OCI-LY3 (cell line): ENCODE measurements around the gene RASD1.

Experiments
- H2AFZ ChIP-seq: fragments of 200-600, 300-600 bp; shearing (Covaris generic); 2 replicates; pipeline ENCODE4 v1.6.0; 2014; ENCODE audit warnings: antibody characterized with exemption, low read depth, low read length
- H3K27ac ChIP-seq: fragments of 200-600, 300-600 bp; sonication (generic); 2 replicates; pipeline ENCODE4 v1.5.1; 2014; ENCODE audit warnings: mild to moderate bottlenecking, low read length, moderate library complexity, mixed read lengths
- H3K27me3 ChIP-seq: fragments of 200-600, 300-600 bp; sonication (generic); 2 replicates; pipeline ENCODE4 v1.6.1; 2014; ENCODE audit warnings: low read depth, low read length, mixed read lengths
- H3K36me3 ChIP-seq: fragments of 200-600, 300-600 bp; sonication (generic); replicated peaks from 2 replicates; pipeline ENCODE3; 2014; ENCODE audit warnings: low read depth, low read length, mixed read lengths
- H3K4me1 ChIP-seq: fragments of 300-600, 200-600 bp; sonication (generic); 2 replicates; pipeline ENCODE4 v1.6.1; 2014; ENCODE audit warnings: low read length, mixed read lengths
- H3K4me2 ChIP-seq: fragments of 200-600, 300-600 bp; sonication (generic); 2 replicates; pipeline ENCODE4 v1.6.1; 2014; ENCODE audit warnings: low read length, mixed read lengths
- H3K4me3 ChIP-seq: fragments of 300-600, 200-600 bp; sonication (generic); 2 replicates; pipeline ENCODE4 v1.5.1; 2014; ENCODE audit warnings: antibody characterized with exemption, mild to moderate bottlenecking, low read length, moderate library complexity
- H3K79me2 ChIP-seq: fragments of 300-600, 200-600 bp; shearing (Covaris generic); 2 replicates; pipeline ENCODE4 v1.6.1; 2014; ENCODE audit warnings: mild to moderate bottlenecking, low read length, mixed read lengths
- H3K9ac ChIP-seq: fragments of 300-600, 200-600 bp; shearing (Covaris generic); 2 replicates; pipeline ENCODE4 v1.6.0; 2014; ENCODE audit warnings: mild to moderate bottlenecking, low read length, moderate library complexity
- H3K9me3 ChIP-seq: fragments of 200-600, 300-600 bp; shearing (Covaris generic); 2 replicates; pipeline ENCODE4 v1.6.1; 2014; ENCODE audit warnings: low read length, mixed read lengths; ENCODE audit not compliant: insufficient read depth
- H4K20me1 ChIP-seq: fragments of 200-600, 300-600 bp; sonication (generic); 2 replicates; pipeline ENCODE4 v1.6.1; 2016; ENCODE audit warnings: low read length, mixed read lengths; ENCODE audit not compliant: insufficient read depth
- EZH2phosphoT487 ChIP-seq: fragments of 200-600 bp; shearing (Covaris generic); IDR thresholded peaks from 2 replicates; pipeline ENCODE4 v1.6.1; 2018; ENCODE audit warnings: antibody characterized with exemption, mixed run types, low read depth
- TF ChIP-seq, protein P1 (sequence below): fragments of 200-600, 300-600 bp; sonication (generic); IDR thresholded peaks from 2 replicates; pipeline ENCODE4 v1.5.1; 2014; ENCODE audit warnings: antibody characterized with exemption, low read length, low read depth

Gene RASD1

DNA sequence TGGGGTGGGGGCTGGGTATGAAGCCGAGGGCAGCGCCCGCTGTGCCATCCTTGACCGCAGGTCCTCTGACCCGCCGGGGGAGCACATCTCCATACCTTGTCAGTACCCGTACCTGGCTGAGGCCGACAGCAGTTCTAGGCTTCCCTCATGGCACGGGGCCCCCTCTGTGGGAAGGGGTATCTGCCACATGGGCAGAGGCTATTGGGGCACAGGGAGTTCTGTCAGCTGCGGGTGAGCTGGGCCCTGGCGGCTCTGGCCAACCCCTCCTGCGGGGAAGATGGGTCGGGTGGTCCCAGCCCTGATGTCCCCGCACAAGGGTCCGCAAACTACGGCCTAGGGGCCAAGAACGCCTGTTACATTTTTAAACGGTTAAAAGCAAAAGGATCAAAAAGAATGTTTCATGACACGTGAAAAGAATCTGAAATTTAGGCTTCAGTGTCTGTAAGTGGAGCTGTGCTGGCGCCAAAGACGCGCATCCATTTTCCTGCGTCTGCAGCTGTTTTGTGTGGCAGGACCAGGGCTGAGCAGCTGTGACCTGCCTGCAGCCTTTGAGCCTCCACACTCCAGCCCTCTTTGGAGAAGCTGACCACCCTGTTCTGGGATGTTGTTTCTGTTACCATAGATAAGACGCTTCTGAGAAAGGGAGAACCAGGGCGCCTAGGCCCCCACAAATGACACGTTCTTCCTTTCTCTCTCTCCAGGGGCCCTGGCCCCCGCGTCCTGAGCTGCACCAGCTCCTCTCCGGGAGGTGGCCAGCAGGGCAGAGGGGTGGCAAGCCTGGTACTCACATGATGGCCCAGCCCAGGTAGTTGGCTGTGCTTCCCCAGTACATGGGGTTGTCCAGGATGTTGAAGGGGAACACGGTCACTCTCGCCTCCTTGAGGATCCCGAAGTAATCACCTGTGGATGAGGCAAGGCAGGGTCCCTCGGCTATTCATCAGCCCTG is 12.7 kb upstream of the RASD1 start:
- Histone ChIP-seq H3K27ac (no peak overlapping the region), H3K4me3 (no peak overlapping the region), H3K27me3 (no peaks in the 10 kb centered on the region), H2AFZ (no peak overlapping the region), H3K4me1 (no peaks in the 10 kb centered on the region), H4K20me1 (no peaks in the 10 kb centered on the region), H3K4me2 (no peak overlapping the region), H3K36me3 (no peaks in the 10 kb centered on the region), H3K9me3 (no peaks in the 10 kb centered on the region), H3K79me2 (no peaks in the 10 kb centered on the region), H3K9ac (no peak overlapping the region)
- TF ChIP-seq, protein P1, sequence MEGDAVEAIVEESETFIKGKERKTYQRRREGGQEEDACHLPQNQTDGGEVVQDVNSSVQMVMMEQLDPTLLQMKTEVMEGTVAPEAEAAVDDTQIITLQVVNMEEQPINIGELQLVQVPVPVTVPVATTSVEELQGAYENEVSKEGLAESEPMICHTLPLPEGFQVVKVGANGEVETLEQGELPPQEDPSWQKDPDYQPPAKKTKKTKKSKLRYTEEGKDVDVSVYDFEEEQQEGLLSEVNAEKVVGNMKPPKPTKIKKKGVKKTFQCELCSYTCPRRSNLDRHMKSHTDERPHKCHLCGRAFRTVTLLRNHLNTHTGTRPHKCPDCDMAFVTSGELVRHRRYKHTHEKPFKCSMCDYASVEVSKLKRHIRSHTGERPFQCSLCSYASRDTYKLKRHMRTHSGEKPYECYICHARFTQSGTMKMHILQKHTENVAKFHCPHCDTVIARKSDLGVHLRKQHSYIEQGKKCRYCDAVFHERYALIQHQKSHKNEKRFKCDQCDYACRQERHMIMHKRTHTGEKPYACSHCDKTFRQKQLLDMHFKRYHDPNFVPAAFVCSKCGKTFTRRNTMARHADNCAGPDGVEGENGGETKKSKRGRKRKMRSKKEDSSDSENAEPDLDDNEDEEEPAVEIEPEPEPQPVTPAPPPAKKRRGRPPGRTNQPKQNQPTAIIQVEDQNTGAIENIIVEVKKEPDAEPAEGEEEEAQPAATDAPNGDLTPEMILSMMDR, result no peak
- TF ChIP-seq EZH2phosphoT487, result no peak

DNA sequence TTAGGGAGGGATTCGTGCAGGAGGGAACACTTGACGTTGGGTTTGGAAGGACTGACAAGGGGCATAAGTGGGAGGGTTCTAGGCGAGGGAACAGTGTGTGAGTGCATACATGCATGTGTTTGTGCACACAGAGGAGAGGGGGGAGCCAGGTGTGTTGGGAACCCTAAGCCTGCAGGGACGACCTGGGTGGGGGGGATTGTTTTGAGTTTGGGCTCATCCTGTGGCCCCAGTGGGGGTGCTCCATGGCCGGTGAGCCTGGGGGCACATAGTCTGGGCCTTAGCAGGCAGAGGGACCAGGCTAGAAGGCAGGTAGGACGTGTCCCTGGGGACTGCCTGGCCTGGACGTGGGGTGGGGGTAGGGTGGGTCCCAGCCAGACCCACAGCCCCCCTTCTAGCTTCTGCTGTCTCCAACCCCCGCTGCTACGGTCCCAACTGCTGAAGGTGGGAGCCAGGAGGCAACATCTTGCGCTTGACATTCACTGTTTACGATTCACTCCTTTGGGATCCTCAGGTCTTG is 11.9 kb upstream of the RASD1 start:
- Histone ChIP-seq H3K9me3 (no peaks in the 10 kb centered on the region), H3K9ac (no peak overlapping the region), H3K27ac (no peak overlapping the region), H3K4me3 (no peak overlapping the region), H3K36me3 (no peaks in the 10 kb centered on the region), H3K27me3 (no peaks in the 10 kb centered on the region), H4K20me1 (no peaks in the 10 kb centered on the region), H3K79me2 (no peaks in the 10 kb centered on the region), H3K4me2 (no peak overlapping the region), H3K4me1 (no peaks in the 10 kb centered on the region), H2AFZ (no peak overlapping the region)
- TF ChIP-seq EZH2phosphoT487, result no peak
- TF ChIP-seq, protein P1, result no peak

DNA sequence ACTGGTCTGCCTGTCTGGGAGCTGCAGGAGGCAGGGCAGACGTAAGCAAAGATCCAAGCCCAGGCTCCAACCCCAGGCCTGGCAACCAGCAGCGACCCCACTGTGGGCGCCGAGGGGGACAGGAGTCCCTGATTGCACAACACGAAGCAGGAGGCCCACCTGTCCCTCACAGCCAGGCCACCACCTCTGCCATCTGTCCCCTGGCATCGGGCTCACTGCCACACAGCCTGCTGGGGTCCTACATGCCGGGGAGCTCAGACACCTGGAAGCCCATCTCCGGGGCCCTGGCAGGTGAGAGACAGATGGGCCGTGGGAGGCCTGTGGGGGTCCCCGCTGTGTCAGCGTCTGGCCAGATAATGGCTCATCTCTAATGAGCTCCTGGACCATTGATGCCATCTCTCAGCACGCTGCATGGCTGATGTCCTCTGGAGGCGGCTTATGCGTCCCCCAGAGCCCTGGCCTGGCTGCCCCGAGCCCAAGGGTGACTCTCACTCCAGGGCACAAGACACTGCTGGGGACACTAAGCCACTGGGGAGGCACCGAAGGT is 11.3 kb upstream of the RASD1 start:
- no peak overlapping the region for H3K9ac ChIP-seq
- H3K4me2 ChIP-seq, result no peak overlapping the region
- H3K27ac ChIP-seq, result no peak overlapping the region
- H3K9me3 ChIP-seq, result no peaks in the 10 kb centered on the region
- H3K27me3 ChIP-seq, result no peaks in the 10 kb centered on the region
- no peaks in the 10 kb centered on the region for H3K79me2 ChIP-seq
- no peaks in the 10 kb centered on the region for H3K4me1 ChIP-seq
- H2AFZ ChIP-seq, result no peak overlapping the region
- TF ChIP-seq, protein P1, result no peak
- no peak for TF ChIP-seq EZH2phosphoT487
- H4K20me1 ChIP-seq, result no peaks in the 10 kb centered on the region
- no peaks in the 10 kb centered on the region for H3K36me3 ChIP-seq
- H3K4me3 ChIP-seq, result no peak overlapping the region

DNA sequence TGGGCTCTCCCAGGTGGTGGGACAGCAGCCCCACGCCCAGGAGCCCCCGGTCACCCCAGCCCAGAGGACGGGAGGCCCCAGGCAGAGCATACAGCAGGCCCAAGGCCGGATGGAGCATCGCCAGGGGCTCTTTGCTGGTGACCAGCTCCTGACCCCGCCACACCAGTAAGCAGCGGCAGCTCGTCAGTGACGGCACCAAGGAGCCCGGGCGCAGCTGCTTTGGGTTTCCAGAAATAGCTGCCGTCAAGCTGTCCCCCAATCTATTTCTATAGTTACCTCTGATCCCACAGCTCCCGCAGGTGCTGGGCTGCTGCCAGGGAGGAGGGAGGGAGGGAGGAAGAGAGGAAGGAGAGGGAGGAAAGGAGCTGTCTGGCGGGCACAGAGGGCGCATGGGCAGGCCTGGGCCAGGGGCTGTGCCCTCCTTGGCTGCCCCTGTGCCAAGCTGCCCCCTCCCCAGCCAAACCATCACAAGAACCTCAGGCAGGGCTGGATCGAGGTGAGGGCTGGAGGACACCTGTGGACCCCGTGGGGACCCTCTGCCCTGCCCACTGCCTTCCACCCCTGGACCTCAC is 10.8 kb upstream of the RASD1 start:
- H3K9me3 ChIP-seq, result no peaks in the 10 kb centered on the region
- H3K27ac ChIP-seq, result no peak overlapping the region
- H3K9ac ChIP-seq, result no peak overlapping the region
- TF ChIP-seq EZH2phosphoT487, result no peak
- TF ChIP-seq, protein P1, result no peak
- H3K4me1 ChIP-seq, result no peaks in the 10 kb centered on the region
- no peak overlapping the region for H3K4me2 ChIP-seq
- H3K36me3 ChIP-seq, result no peaks in the 10 kb centered on the region
- no peaks in the 10 kb centered on the region for H3K79me2 ChIP-seq
- H3K4me3 ChIP-seq, result no peak overlapping the region
- H4K20me1 ChIP-seq, result no peaks in the 10 kb centered on the region
- H2AFZ ChIP-seq, result no peak overlapping the region
- no peaks in the 10 kb centered on the region for H3K27me3 ChIP-seq
